ENCODE results near the gene WDR76. TPM values are rescaled to one million over a fixed set of nuclear protein-coding genes. Genes with fewer than 3 reads are reported as not detected.

WDR76 gene
- polyA plus RNA-seq, 1 donor from 2014 or later, result 0.43 TPM

- Histone ChIP-seq H3K27ac (ENCODE audit: low read length) (no peak overlapping the region), H3K4me2 (ENCODE audit: low read length) (no peak overlapping the region), H3K79me2 (replicated peaks; ENCODE audit: insufficient read depth, low read length) (no peaks in the 10 kb centered on the region), H3K9me2 (ENCODE audit: insufficient read depth, low read length) (no peaks in the 10 kb centered on the region), H3K36me3 (ENCODE audit: insufficient read depth, low read length) (no peaks in the 10 kb centered on the region), H3K9ac (ENCODE audit: low read length) (no peak overlapping the region), H3K27me3 (ENCODE audit: insufficient read depth, low read depth, low read length) (no peaks in the 10 kb centered on the region), H2AFZ (ENCODE audit: low read depth, low read length) (no peak overlapping the region), H3K4me3 (ENCODE audit: low read length) (no peak overlapping the region), H3K9me3 (ENCODE audit: low read length) (no peaks in the 10 kb centered on the region), H3F3A (ENCODE audit: insufficient read depth, low read length, poor library complexity, severe bottlenecking) (no peaks in the 10 kb centered on the region), H4K20me1 (ENCODE audit: insufficient read depth) (no peaks in the 10 kb centered on the region)
- TF ChIP-seq REST (IDR thresholded peaks at IDR 0.05; ENCODE audit: borderline replicate concordance) (no peak), EP300 (conservative IDR thresholded peaks at IDR 0.05; ENCODE audit: poor library complexity, severe bottlenecking) (no peak), MXI1 (conservative IDR thresholded peaks at IDR 0.05; ENCODE audit: poor library complexity, severe bottlenecking) (no peak), TAF1 (IDR thresholded peaks at IDR 0.05; ENCODE audit: low read depth) (no peak), CTCF (IDR thresholded peaks at IDR 0.05; ENCODE audit: poor library complexity, severe bottlenecking) (no peak), SMC3 (conservative IDR thresholded peaks at IDR 0.05; ENCODE audit: poor library complexity) (no peak), EZH2 (IDR thresholded peaks at IDR 0.05; ENCODE audit: borderline replicate concordance, insufficient read depth, low read length, poor library complexity, severe bottlenecking) (no peak), POLR2AphosphoS5 (IDR thresholded peaks at IDR 0.05) (no peak), RAD21 (conservative IDR thresholded peaks at IDR 0.05) (no peak)
Measured at GRCh38 chr15:43913941-43914340, 87.1 kb downstream of the WDR76 start.

GRCh38 chr15:43915631-43916325, 89.0 kb downstream of the WDR76 start:
- H3K27ac ChIP-seq (ENCODE audit: low read length), result no peak overlapping the region
- H3K79me2 ChIP-seq (replicated peaks; ENCODE audit: insufficient read depth, low read length), result no peaks in the 10 kb centered on the region
- H2AFZ ChIP-seq (ENCODE audit: low read depth, low read length), result no peak overlapping the region
- peaks cover 4% of the 10 kb centered on the region for H3K36me3 ChIP-seq (ENCODE audit: insufficient read depth, low read length)
- no peak overlapping the region for H3K4me3 ChIP-seq (ENCODE audit: low read length)
- no peak overlapping the region for H3K9ac ChIP-seq (ENCODE audit: low read length)
- H4K20me1 ChIP-seq (ENCODE audit: insufficient read depth), result no peaks in the 10 kb centered on the region
- H3F3A ChIP-seq (ENCODE audit: insufficient read depth, low read length, poor library complexity, severe bottlenecking), result no peaks in the 10 kb centered on the region
- H3K27me3 ChIP-seq (ENCODE audit: insufficient read depth, low read depth, low read length), result no peaks in the 10 kb centered on the region
- no peaks in the 10 kb centered on the region for H3K9me3 ChIP-seq (ENCODE audit: low read length)
- no peak for TF ChIP-seq CTCF (IDR thresholded peaks at IDR 0.05; ENCODE audit: poor library complexity, severe bottlenecking)
- no peak for TF ChIP-seq TAF1 (IDR thresholded peaks at IDR 0.05; ENCODE audit: low read depth)
- TF ChIP-seq EZH2 (IDR thresholded peaks at IDR 0.05; ENCODE audit: borderline replicate concordance, insufficient read depth, low read length, poor library complexity, severe bottlenecking), result no peak
- no peak for TF ChIP-seq RAD21 (conservative IDR thresholded peaks at IDR 0.05)
- no peak for TF ChIP-seq POLR2AphosphoS5 (IDR thresholded peaks at IDR 0.05)
- H3K9me2 ChIP-seq (ENCODE audit: insufficient read depth, low read length), result no peaks in the 10 kb centered on the region
- no peak overlapping the region for H3K4me2 ChIP-seq (ENCODE audit: low read length)

Data from neural cell (in vitro differentiated cells).